Gastrocnemius medialis (tissue), 4 donors: ENCODE results near the gene STAM2. TPM values are rescaled to one million over a fixed set of nuclear protein-coding genes. Genes with fewer than 3 reads are reported as not detected.

ENCODE experiments used
- ATAC-seq, 2 donors: fragments of 150-250 bp; one replicate each; pipeline ENCODE4 v1.9.1; 2016
- DNase-seq, 2 donors: peaks; one replicate each; pipeline ENCODE4 v3.0.0-alpha.2; 2019
- H3K27ac ChIP-seq, 4 donors: fragments of 200-600 bp; sonication (generic); 1 replicate in 1 of 4; 2 replicates in 3 of 4; pipeline ENCODE4 v1.5.1; 2016 to 2018; ENCODE audit warnings: mild to moderate bottlenecking in 2 of 4, moderate library complexity in 1 of 4
- H3K27me3 ChIP-seq, 3 donors: fragments of 200-600 bp; sonication (generic) in 2 of 3; 1 replicate in 1 of 3; 2 replicates in 2 of 3; pipeline versions ENCODE4 v1.5.1 to v1.6.0; 2016 to 2019; ENCODE audit warnings: mild to moderate bottlenecking in 1 of 3, moderate library complexity in 1 of 3
- H3K36me3 ChIP-seq, 2 donors: fragments of 200-600 bp; sonication (generic) in 1 of 2; one replicate each; pipeline ENCODE4 v1.5.1; 2017 to 2018
- H3K4me1 ChIP-seq, 2 donors: fragments of 200-600 bp; sonication (generic) in 1 of 2; one replicate each; pipeline ENCODE4 v1.5.1; 2016 to 2017; ENCODE audit warnings: mild to moderate bottlenecking in 2 of 2
- H3K4me3 ChIP-seq, 4 donors: fragments of 200-600 bp; sonication (generic) in 3 of 4; 1 replicate in 1 of 4; 2 replicates in 3 of 4; pipeline ENCODE4 v1.5.1; 2016 to 2019; ENCODE audit warnings: mild to moderate bottlenecking in 2 of 4
- H3K9me3 ChIP-seq, 3 donors: fragments of 200-600 bp; sonication (generic) in 2 of 3; 1 replicate in 1 of 3; 2 replicates in 2 of 3; pipeline ENCODE4 v1.5.1; 2016 to 2019
- CTCF ChIP-seq, 5 experiments: fragments of 450-650 bp in 3 of 5; fragments of 200-600 bp in 2 of 5; sonication (generic) in 2 of 5; IDR thresholded peaks in 4 of 5; conservative IDR thresholded peaks in 1 of 5; 1 replicate in 4 of 5; 2 replicates in 1 of 5; pipeline ENCODE4 v1.5.1; 2016 to 2019; ENCODE audit warnings: antibody characterized with exemption in 5 of 5, mild to moderate bottlenecking in 3 of 5, moderate library complexity in 3 of 5
- POLR2A ChIP-seq, 2 donors: fragments of 450-650 bp; IDR thresholded peaks; one replicate each; pipeline ENCODE4 v1.6.1; 2017; ENCODE audit warnings: antibody characterized with exemption in 2 of 2, mild to moderate bottlenecking in 2 of 2, moderate library complexity in 2 of 2
- in situ Hi-C, 4 donors: fragments of 200-750 bp; cut with MboI; loops; one replicate each; pipeline versions ENCODE4 v1.15.0 to v1.8.0; 2017; ENCODE audit warnings: low sequenced_read_pairs in 4 of 4
- intact Hi-C: fragments of 100-400 bp; cut with DNase I; formaldehyde crosslinking; loops from one replicate; pipeline ENCODE4 v1.15.1; 2023; ENCODE audit warnings: low total_unique reads
- total RNA-seq, 4 donors: library from RNA; depleted of rRNA; stranded (reverse); fragments of >200 nt; gene quantifications; one replicate each; pipeline versions ENCODE4 v1.1.0 to v1.2.3, GENCODE V29; 2016

The STAM2 gene
- total RNA-seq, 4 donors from 2014 or later: 16.7 to 31.8 (median 20.3) TPM

GRCh38 chr2:152127628-152128027 lies 47.9 kb downstream of the STAM2 start:
- H3K27me3 ChIP-seq: no peaks in the 10 kb centered on the region
- no peaks in the 10 kb centered on the region for H3K9me3 ChIP-seq
- intact Hi-C loops: no loop called here
- DNase-seq (no peak), ATAC-seq (no peak)
- TF ChIP-seq POLR2A (IDR thresholded peaks at IDR 0.05) (no peak), CTCF (IDR thresholded peaks at IDR 0.05 in 4 of 5, conservative IDR thresholded peaks at IDR 0.05 in 1 of 5) (no peak)
- H3K36me3 ChIP-seq: peaks cover 0 to 20% of the 10 kb centered on the region in 2 donors
- H3K4me1 ChIP-seq: no peaks in the 10 kb centered on the region
- in situ Hi-C loops: no loop called here
- no peak overlapping the region for H3K4me3 ChIP-seq
- H3K27ac ChIP-seq: no peak overlapping the region

- in situ Hi-C loops (no loop called here), intact Hi-C loops (no loop called here)
- no peak for ATAC-seq
- no peaks in the 10 kb centered on the region for H3K27me3 ChIP-seq
- H3K9me3 ChIP-seq: no peaks in the 10 kb centered on the region
- no peak overlapping the region for H3K27ac ChIP-seq
- no peak overlapping the region for H3K4me3 ChIP-seq
- no peaks in the 10 kb centered on the region for H3K4me1 ChIP-seq
- H3K36me3 ChIP-seq: peaks cover 0 to 20% of the 10 kb centered on the region in 2 donors
- TF ChIP-seq POLR2A (IDR thresholded peaks at IDR 0.05) (no peak), CTCF (IDR thresholded peaks at IDR 0.05 in 4 of 5, conservative IDR thresholded peaks at IDR 0.05 in 1 of 5) (no peak)
- DNase-seq: no peak
Observed at GRCh38 chr2:152126664-152127063, 48.9 kb downstream of the STAM2 start.

DNA sequence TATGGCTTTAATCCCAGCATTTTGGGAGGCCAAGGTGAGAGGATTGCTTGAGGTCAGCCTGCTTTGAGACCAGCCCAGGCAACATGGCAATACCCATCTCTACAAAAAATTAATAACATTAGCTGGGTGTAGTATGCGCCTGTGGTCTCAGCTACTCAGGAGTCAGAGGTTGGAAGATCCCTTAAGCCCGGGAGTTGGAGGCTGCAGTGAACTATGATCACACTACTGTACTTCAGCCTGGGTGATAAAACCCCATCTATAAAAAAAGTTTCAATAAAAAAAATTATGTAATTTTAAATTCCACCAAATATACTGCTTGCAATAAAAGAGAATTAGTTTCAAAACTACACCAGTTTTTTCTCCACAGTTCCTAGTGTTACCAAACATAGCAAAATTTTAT lies 53.4 kb downstream of the STAM2 start:
- H3K4me3 ChIP-seq: no peak overlapping the region
- DNase-seq (no peak), ATAC-seq (no peak)
- H3K36me3 ChIP-seq: peaks cover 0 to 20% of the 10 kb centered on the region in 2 donors
- H3K27ac ChIP-seq: no peak overlapping the region
- in situ Hi-C loops: no loop called here
- H3K27me3 ChIP-seq: no peaks in the 10 kb centered on the region
- H3K4me1 ChIP-seq: no peaks in the 10 kb centered on the region
- intact Hi-C loops: no loop called here
- H3K9me3 ChIP-seq: no peaks in the 10 kb centered on the region
- TF ChIP-seq POLR2A (IDR thresholded peaks at IDR 0.05): no peak
- TF ChIP-seq CTCF (IDR thresholded peaks at IDR 0.05 in 4 of 5, conservative IDR thresholded peaks at IDR 0.05 in 1 of 5): no peak

- Histone ChIP-seq H3K9me3 (no peaks in the 10 kb centered on the region), H3K27ac (no peak overlapping the region), H3K27me3 (no peaks in the 10 kb centered on the region), H3K36me3 (peaks cover 0 to 11% of the 10 kb centered on the region in 2 donors), H3K4me3 (no peak overlapping the region), H3K4me1 (no peaks in the 10 kb centered on the region)
- intact Hi-C loops (no loop called here), in situ Hi-C loops (no loop called here)
- TF ChIP-seq CTCF (IDR thresholded peaks at IDR 0.05 in 4 of 5, conservative IDR thresholded peaks at IDR 0.05 in 1 of 5): no peak
- TF ChIP-seq POLR2A (IDR thresholded peaks at IDR 0.05): no peak
- DNase-seq (no peak), ATAC-seq (no peak)
Observed at GRCh38 chr2:152120430-152120829, 55.1 kb downstream of the STAM2 start.

- H3K4me1 ChIP-seq: no peaks in the 10 kb centered on the region
- DNase-seq: no peak
- H3K27me3 ChIP-seq: no peaks in the 10 kb centered on the region
- no peaks in the 10 kb centered on the region for H3K9me3 ChIP-seq
- no peak for ATAC-seq
- no peak for TF ChIP-seq POLR2A (IDR thresholded peaks at IDR 0.05)
- TF ChIP-seq CTCF (IDR thresholded peaks at IDR 0.05 in 4 of 5, conservative IDR thresholded peaks at IDR 0.05 in 1 of 5): no peak
- intact Hi-C loops (no loop called here), in situ Hi-C loops (no loop called here)
- no peak overlapping the region for H3K27ac ChIP-seq
- H3K4me3 ChIP-seq: no peak overlapping the region
- H3K36me3 ChIP-seq: no peaks in the 10 kb centered on the region
Observed at GRCh38 chr2:152115952-152116351, 59.6 kb downstream of the STAM2 start.
